Stimulated activated CD4-positive, alpha-beta T cell treated with anti-CD3 and anti-CD28 coated beads, Interleukin-12 subunit alpha, Interleukin-12 subunit beta, amount 100 ng/mL, for 48 hours (primary cell): ENCODE data around the gene LSP1.
"Not testable (repeated sequence)": the region's sequence is repeated elsewhere in the genome, so short reads cannot be mapped to it uniquely, and the experiment has no call there.

ENCODE experiments used
- DNase-seq, 3 donors: peaks; one replicate each; pipeline ENCODE4 v3.0.0-alpha.2; 2020; ENCODE audit warnings: low read depth in 2 of 3, low spot score in 1 of 3

LSP1 gene

DNA sequence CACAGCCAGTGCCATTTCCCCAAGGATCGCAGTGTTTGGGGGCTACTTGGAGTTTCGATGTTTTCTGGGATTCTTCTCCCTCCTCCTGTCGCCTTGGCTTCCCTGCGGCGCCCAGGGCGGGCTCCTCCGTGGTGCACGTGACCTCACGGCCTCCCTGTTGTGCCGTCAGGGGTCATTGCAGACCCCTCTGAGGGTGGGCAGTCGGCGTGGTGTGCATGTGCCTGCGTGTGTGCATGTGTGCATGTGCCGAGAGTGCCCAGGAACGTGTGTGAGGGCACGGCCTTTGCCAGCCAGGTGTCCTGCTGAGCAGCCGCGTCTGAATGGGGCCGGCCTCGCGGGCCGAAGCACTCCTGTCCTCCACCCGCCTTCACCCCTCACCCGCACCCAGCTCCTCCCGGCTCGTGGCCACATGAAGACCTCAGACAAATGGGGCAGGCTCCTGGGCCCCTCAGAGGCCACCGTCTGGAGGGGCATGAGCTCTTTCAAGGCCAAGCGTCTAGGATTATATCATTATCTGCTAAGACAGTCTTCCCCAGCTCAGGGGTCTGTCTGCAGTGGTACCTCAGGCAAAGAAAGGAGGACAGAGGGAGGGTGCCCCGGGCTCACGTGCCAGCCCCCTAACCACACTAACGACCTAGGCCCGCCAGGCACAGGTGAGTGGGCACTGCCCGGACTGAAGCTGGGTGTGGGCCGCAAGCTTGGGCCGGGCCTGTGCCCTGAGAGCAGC is 84.9 kb downstream of the LSP1 start:
- DNase-seq, result no peak

GRCh38 chr11:1938343-1939005 is 85.6 kb downstream of the LSP1 start:
- no peak for DNase-seq

DNA sequence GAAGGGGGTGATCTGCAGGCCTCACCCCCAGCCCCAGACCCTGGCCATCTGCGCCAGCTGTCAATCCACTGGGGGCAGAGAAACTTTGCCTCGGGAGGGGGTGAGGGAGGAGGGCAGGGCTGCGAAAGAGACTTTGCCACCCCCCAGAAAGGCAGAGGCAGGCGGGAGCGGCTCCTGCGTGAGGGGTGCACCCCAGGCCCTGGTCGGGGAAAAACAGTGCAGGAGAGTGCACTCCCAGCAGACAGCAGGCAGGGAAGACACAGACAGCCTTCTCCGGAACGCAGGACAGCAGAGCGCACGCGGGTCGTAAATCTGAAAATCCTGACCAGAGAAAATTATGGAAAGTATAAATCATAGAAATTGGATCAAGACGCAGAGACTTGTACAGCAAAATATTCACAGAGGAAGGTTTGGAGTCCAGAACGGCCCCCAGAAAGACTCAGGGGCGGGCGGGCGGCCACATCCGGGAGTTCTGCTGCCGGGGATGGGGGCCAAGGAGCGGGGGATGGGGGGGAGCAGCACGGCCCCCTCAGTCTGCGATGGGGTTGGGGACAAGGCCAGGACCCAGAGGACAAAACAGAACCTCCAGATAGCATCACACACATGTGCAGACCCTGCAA is 86.2 kb downstream of the LSP1 start:
- no peak for DNase-seq

GRCh38 chr11:1939788-1940187 is 86.9 kb downstream of the LSP1 start:
- DNase-seq, result not testable (repeated sequence)
